GM21367 (cell line): Measurements from ENCODE around the gene CCDC15.
"Not testable (repeated sequence)": the region's sequence is repeated elsewhere in the genome, so short reads cannot be mapped to it uniquely, and the experiment has no call there.

Source experiments
- ATAC-seq: cut with Tn5 transposase; IDR thresholded peaks from one replicate; pipeline ENCODE4 v1.9.1; 2021; ENCODE audit not compliant: unreplicated experiment

The CCDC15 gene

DNA sequence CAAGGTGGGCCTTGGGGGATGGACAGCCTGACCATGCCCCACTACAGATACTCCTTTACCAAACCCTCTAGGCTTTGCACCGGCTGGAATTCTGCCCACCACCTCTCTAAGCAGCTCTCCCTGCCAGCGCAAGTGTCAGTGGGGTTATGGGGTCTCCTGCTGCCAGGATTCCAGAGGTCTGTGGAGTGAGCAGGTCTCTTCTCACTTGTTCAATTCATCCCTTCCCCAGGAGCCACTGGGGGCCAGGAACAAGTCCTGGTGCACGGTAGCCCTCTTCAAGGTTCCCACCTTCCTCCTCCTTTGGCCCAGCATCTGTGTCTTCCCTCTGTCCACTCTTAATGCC is 30.5 kb downstream of the CCDC15 start:
- no peak for ATAC-seq

DNA sequence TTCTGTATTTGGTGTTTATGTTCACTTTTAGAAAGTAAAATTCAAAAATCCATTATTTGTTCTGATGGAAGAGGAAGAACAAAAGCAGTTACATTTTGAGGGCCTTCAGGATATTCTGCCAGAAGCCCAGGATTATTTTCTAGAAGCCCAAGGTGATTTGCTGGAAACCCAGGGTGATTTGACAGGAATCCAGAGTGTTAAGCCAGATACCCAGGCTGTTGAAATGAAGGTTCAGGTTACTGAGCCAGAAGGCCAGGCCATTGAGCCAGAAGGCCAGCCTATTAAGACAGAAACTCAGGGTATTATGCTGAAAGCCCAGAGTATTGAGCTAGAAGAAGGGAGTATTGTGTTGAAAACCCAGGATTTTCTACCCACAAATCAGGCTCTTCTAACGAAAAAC is 33.1 kb downstream of the CCDC15 start:
- no peak for ATAC-seq

DNA sequence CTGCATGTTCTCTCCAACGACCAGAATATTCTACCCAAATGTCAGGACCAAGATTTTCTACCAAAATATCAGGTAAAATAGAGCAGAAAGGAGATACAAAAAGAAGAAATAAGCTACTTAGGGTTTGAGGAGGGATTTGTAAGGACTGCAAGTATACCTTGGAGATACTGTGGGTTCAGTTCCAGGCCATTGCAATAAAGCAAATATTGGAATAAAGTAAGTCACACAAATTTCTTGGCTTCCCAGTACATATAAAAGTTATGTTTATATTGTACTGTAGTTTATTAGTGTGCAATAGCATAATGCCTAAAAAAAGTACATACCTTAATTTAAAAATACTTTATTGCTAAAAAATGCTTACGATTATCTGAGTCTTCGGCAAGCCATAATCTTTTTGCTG is 34.1 kb downstream of the CCDC15 start:
- no peak for ATAC-seq

DNA sequence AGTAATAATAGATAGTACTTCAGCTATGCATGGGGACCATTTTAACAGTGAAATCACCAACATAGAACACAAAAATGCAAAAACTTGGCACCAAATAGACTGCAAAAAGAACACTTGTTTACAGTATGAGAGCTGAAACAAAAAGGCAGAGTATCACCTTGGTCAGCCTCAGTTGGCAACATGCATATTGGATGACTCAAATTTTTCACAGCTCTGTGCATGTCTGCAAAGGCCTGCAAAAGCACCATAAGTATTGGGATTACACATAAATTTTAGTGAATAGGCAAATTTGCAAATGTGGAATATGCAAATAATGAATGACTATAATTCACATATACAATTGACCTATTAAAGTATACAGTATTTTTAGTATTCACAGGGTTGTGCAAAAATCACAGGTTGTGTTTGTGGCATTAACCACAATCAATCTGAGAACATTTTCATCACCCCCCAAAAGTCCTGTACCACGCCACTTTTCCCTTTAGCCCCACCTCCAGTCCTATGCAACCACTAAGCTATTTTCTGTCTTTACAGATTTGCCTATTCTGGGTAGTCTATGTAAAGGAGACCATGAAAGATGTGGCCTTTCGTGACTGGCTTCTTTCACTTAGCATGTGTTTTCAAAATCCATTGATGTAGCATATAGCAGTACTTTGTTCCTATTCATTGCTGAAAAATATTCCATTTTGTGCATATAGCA is 47.2 kb downstream of the CCDC15 start:
- ATAC-seq: no peak

DNA sequence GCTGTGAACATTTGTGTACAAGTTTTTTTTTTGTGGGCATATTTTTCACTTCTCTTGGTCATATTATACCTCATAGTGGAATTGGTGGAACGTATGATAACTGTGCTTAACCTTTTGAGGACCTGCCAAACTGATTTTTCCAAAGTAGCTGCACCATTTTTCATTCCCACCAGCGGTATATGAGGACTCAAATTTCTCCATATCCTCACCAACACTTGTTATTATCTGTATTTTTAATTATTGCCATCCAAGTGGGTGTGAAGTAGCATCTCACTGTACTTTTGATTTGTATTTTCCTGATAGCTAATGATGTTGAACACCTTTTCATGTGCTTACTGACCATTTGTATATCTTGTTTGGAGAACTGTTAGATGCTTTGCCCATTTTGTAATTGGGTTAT is 47.8 kb downstream of the CCDC15 start:
- ATAC-seq: no peak

DNA sequence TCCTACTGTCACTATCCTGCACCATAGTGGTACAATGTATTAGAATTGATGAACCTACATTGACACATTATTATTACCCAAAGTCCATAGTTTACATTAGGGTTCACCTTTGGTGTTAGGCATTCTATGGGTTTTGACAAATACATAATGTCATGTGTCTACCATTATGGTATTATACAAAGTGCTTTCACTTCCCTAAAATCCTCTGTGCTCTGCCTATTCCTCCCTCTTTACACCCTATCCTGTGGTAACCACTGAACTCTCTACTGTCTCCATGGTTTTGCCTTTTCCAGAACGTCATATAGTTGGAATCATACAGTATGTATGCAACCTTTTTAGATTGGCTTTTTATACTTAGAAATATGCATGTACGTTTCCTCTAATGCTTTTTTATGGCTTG is 51.5 kb downstream of the CCDC15 start:
- ATAC-seq: no peak

DNA sequence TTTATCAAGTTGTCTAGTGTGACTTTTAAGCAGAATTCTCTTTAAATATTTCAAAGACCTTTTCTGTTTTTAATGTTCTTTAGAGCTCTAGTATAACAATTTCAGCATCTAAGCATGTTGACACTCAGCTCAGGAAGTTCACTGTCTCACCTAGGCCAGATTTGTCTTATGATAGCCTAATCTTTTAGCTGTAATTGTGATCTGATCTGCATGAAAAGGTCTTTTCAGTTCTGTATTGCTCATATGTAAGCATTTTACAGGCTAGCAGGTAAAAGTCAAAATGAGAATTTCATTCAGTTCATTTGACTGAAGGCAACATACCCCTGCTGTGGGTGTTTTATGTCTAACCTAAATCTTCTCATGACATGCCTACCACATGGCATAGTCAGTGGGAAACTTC is 62.4 kb downstream of the CCDC15 start:
- no peak for ATAC-seq

DNA sequence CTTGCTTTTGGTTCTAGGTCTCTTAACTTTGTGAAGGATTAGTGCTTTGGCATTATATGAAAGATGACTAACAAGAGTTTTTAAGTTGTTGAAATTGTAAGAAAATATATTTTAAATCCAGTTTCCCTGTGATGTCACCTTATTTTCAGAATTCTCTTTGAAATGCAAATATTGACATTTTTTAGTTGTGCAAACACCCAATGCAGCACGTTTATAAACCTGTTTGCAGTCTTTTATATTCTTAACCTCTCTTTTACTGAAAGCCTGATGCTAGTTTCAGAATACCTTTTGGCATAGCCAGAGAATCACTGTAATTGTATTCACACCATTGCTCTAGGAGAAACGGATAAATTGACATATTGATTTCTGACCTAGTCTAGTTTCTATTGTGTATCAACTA is 66.3 kb downstream of the CCDC15 start:
- no peak for ATAC-seq

DNA sequence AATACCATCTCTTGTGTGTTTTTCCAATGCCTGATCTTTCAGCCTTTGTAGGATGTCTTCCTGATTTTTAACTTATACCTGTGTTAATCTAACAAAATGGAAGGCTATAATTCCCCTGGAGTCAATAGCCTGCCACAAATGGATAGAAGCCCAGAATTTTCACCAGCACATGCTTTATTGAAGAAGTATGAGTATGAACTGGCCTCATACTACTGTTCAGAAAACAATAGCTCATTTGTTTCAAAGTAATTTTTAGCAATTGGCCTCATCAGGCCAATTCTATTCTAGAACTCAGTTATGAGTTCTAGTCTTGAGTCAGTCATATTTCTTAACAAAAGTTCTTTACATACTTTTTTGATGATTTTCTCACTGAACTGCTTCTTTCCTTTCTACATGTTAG is 68.5 kb downstream of the CCDC15 start:
- no peak for ATAC-seq

DNA sequence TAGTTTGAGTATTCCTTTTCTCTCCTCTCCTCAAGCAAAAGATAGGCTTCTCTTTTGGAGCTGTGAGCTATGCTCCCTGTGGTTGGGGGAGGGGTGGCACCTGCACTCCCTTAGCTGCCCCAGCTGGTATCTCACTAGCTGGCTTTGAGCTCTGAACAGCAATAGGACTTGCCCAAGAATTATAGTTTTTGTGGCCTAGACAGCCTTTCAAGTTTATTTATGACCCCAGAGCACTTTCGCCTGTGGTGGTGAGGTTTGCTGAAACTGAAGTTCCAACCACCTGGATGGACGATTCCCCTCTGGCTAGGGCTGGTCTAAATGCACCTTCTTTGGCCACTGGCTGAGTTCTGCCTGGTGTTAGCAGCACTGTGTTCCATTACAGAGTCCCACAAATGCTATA is 72.0 kb downstream of the CCDC15 start:
- ATAC-seq: no peak

DNA sequence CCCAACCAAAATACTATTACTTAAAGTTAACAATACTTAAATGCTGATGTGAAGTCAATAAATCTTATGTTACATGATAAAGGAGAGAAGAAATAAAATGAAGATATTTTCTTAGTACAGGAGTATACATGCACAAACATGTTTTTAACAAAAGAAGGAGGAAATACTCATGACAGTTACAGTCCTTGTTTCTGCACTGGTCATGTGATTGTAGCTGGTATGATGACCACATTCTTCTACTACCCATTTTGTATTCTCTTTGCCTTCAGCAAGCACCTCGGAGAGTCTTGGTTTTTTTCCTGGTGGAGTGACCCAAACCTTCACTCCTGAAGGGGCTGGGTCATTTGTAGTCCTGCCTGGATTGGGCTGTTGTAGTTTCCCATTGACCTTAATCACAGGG is 75.4 kb downstream of the CCDC15 start:
- not testable (repeated sequence) for ATAC-seq

DNA sequence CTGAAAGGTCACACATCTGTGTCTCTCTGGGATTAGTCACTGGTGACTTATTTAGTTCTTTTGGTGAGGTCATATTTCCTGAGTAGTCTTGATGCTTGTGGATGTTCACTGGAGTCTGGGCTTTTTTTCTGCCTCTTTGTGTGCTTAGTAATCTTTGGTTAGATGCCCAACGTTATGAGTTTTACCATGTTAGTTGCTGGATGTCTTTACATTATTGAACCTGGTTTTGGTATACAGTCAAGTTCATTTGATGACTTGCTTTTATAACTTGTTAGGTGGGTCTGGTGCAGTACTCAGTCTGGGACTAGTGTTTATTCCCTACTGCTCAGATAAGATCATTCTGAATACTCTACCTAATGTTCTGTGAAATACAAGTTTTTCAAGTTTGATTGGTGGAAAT is 82.9 kb downstream of the CCDC15 start:
- no peak for ATAC-seq

DNA sequence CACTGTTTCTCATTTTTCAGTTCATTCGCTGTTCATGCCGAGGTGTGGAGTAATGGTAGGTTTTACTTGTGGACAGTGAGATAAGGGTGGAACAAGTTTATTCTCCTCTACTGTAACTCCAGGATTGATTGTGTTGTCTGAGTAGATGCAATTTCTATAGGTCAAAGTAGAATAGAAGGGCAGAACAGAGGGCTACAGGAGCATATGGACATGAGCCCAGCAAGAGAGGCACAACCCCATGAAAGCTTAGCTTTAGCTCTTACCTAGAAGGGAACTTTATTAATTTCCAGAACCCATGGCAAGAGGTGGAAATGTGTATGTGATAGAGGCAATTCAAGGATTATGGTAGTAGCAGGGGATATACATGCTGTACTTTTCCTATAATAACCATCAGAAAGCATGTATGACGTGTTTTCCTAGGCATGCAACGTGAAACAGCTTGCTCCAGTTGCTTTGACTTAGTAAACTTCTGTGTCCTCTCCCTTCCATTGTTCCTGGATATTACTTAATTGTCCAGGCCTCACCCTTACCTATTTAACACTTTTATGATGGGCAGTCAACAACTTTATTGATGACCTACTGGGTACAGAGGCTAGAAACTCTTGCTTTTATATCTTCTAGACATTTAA is 95.3 kb downstream of the CCDC15 start:
- no peak for ATAC-seq

DNA sequence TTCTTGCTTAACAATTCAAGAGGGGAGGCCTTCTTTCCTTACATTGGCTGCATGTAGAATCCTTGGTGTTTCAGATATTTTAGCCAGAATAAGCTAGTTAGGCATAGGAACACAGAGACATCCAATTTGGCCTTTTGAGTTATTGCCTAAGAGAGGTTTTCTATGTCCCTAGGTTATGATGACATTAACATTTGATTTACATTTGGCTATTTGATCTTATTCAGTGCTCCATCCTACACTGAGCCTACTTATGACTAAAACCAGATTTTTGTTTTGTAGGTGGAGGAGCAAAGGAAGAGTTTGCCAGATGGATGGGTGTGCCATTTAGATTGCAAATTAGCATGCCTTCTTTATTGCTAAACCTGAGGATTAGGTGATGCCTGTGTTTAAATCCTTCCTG is 98.0 kb downstream of the CCDC15 start:
- no peak for ATAC-seq

DNA sequence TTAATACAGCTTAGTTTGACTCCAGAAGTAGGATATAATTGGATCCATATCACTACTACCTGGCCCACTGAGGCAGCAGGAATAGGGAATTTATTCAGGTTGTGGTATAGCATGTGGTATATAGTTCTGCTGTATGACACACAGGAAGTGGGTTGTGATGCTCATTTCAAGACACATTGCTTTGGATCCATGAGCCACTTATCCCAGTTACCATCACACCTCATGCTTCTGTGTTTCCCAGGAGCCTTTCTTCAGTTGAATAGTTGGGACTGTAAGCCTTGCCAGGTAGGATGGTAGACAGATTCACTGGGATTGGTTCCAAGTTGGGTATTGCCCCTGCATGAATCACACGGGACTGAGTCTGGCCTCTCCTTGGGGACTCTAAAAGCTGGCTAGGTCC is 99.2 kb downstream of the CCDC15 start:
- no peak for ATAC-seq

DNA sequence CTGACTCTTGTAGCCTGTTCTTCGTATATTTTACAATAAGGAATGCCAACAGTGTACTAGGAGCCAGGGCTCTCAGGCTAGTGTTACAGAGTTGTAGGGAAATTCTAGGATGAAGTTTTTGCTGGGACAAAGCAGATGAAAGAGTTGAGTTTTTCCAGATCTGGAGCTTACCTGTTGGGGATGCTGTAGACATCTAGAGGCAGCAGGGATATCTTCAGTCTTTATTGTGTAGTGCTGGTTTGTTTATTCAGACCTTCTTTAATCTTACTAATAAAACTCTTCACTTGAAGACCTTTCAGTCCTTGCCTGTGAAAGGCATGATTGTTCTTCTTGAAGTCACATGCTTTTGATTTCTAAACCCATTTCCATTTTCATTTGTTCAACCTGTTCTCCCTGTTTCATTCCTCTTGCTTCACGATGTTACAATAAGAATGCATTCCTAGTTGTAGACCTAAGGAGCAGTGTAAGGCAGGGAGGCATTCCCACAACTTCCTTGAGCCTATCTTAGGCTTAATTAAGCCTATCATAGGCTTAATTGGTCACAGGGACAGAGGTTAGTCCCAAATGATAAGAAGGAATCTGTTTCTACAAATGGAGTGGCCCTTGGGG is 101.2 kb downstream of the CCDC15 start:
- ATAC-seq: no peak

DNA sequence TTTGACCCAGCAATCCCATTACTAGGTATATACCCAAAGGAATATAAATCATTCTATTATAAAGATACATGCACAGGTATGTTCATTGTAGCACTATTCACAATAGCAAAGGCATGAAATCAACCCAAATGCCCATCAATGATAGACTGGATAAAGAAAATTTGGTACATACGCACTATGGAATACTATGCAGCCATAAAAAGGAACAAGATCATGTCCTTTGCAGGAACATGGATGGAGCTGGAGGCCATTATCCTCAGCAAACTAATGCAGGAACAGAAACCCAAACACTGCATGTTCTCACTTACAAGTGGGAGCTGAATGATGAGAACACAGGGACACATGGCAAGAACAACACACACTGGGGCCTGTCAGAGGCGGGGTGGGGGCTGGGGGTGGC is 102.1 kb downstream of the CCDC15 start:
- ATAC-seq: not testable (repeated sequence)

DNA sequence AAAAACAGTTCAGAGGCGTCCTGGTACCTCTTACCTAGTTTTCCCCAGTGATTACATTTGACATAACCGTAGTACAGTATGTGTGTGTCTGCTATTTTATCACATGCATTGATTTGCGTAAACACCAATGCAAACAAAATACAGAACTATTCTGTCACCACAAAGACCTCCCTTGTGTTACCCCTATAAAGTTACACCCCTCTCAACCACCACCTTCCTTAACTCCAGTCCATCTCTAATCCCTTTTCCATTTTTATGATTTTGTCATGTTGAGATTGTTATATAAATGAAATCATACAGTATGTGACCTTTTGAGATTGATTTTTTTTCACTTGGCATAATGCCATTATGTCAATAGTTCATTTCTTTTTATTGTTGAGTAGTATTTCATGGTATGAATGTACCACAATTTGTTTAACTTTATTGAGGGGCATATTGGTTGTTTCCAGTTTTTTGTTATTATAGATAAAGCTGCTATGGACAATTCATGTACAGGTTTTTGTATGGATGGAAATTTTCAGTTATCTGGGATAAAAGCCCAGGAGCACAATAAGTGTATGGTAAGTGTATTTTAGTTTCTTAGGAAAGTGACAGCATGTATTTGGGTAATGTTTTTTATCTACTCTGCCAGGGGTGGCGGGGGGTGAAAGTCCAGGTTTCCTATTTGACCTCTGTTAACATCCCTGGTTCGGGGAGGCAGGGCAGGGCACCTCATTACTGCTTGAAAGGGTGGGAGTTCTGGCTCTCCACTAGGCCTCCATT is 103.1 kb downstream of the CCDC15 start:
- ATAC-seq: no peak

DNA sequence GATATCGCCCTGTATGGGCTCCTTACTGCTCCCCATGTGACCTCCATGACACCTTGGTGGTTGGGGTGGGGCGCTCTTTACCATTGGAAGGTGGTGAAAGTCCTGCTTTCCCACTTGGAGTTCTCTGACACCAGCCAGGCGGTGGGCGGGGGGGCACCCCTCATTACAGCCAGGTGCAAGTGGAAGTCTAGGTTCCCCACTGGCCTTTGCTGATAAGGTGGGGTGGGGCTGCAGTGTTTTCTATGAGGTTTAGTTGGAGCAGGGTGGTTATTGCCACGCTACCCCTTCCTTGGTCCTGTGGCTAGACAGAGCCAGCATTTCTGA is 103.7 kb downstream of the CCDC15 start:
- no peak for ATAC-seq

DNA sequence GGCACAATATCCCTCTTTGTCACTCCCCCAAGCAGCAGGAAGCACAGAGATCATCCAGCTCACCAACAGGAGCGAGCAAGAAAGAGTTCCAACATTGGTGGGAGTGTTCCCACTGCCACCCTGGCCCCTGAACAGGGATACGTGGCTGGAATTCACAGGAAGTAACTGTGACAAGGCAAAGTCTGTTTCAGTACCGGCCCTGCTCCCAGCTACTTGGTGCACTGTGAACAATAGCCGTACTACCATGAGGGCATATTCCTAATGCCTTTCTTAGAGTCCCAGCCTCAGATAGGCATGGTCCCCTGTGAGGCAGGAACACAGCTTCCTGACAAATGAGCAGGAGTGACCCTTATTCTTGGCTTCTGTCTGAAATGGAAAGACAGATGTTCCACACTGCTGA is 107.3 kb downstream of the CCDC15 start:
- ATAC-seq: no peak

DNA sequence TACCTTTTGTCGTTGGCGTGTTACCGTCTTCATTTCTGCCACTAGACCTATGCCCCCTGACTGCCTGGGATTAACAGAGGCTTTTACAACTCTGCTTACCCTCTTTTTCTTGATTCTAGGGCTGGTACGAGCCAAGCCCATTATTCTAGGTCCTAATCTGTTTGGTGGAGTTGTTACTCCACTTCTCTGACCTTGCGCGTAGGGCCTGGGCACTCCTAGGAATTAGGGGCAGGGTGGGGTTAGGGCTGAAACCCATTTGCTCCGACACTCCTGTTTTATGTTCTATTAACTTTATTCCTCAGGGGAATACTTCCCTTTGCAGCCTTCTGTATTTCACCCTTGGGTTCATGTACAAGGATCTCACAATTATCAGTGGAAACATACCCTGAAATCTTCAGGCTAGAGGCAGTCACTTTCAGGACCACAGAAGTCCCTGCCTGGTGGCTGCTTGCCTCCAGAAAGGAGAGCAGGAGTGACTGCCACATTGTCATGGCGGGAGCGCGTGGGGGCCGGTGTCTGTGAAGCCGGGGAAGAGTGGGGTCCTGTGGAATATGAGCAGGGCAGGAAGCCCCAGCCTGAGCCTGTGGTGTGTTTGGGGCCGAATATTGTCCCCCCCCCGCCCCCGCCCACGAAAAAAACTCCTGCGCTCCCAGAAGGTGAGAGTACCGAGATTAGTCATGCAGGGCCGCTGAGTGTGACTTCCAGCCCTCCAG is 108.4 kb downstream of the CCDC15 start:
- no peak for ATAC-seq
